Neutrophil (primary cell): ENCODE data around the gene MACF1.
A peak's percentile ranks its signal among the peaks of the same experiment; 100 is the strongest.
"Not testable (repeated sequence)": the region's sequence is repeated elsewhere in the genome, so short reads cannot be mapped to it uniquely, and the experiment has no call there.

ENCODE experiments used
- H3K27ac ChIP-seq: fragments of 200-600 bp; sonication (generic); 2 replicates; pipeline ENCODE4 v1.5.1; 2016; ENCODE audit warnings: mild to moderate bottlenecking, moderate library complexity
- H3K27me3 ChIP-seq: fragments of 200-600 bp; sonication (generic); 2 replicates; pipeline ENCODE4 v1.6.0; 2016; ENCODE audit warnings: mild to moderate bottlenecking
- H3K36me3 ChIP-seq: fragments of 200-600 bp; sonication (generic); 2 replicates; pipeline ENCODE4 v1.5.1; 2017
- H3K4me1 ChIP-seq, 2 experiments: fragments of 200-600 bp in 1 of 2; sonication (generic) in 1 of 2; 1 replicate in 1 of 2; 2 replicates in 1 of 2; pipeline versions ENCODE4 v1.5.1 to v1.6.1; 2013 to 2016; ENCODE audit warnings: low read depth in 1 of 2, low read length in 1 of 2, mild to moderate bottlenecking in 1 of 2, moderate library complexity in 1 of 2; ENCODE audit not compliant: control insufficient read depth in 1 of 2, insufficient read depth in 1 of 2
- H3K4me3 ChIP-seq, 2 experiments: fragments of 200-600 bp in 1 of 2; sonication (generic) in 1 of 2; 1 replicate in 1 of 2; 2 replicates in 1 of 2; pipeline ENCODE4 v1.5.1; 2013 to 2016; ENCODE audit warnings: low read depth in 1 of 2, low read length in 1 of 2, mild to moderate bottlenecking in 1 of 2, moderate library complexity in 1 of 2
- H3K9me3 ChIP-seq: fragments of 200-600 bp; sonication (generic); 2 replicates; pipeline ENCODE4 v1.5.1; 2016
- CTCF ChIP-seq: fragments of 200-600 bp; sonication (generic); IDR thresholded peaks from 2 replicates; pipeline ENCODE4 v1.5.1; 2016; ENCODE audit warnings: antibody characterized with exemption

The MACF1 gene

GRCh38 chr1:39472826-39473225 is 268.3 kb downstream of the MACF1 start:
- Histone ChIP-seq H3K27me3 (no peaks in the 10 kb centered on the region), H3K9me3 (no peaks in the 10 kb centered on the region), H3K4me3 (no peak overlapping the region), H3K27ac (no peak overlapping the region), H3K4me1 (peaks cover 3 to 19% of the 10 kb centered on the region in 2 experiments), H3K36me3 (peaks cover 67% of the 10 kb centered on the region)
- no peak for TF ChIP-seq CTCF

GRCh38 chr1:39473324-39473723 is 268.8 kb downstream of the MACF1 start:
- no peaks in the 10 kb centered on the region for H3K27me3 ChIP-seq
- peaks cover 3 to 19% of the 10 kb centered on the region in 2 experiments for H3K4me1 ChIP-seq
- no peak overlapping the region for H3K27ac ChIP-seq
- no peaks in the 10 kb centered on the region for H3K9me3 ChIP-seq
- peaks cover 66% of the 10 kb centered on the region for H3K36me3 ChIP-seq
- no peak for TF ChIP-seq CTCF
- H3K4me3 ChIP-seq, result no peak overlapping the region

- Histone ChIP-seq H3K36me3 (peaks cover 63% of the 10 kb centered on the region), H3K4me3 (no peak overlapping the region), H3K4me1 (peaks cover 3 to 19% of the 10 kb centered on the region in 2 experiments), H3K27ac (peak overlapping the region; percentile 17), H3K9me3 (no peaks in the 10 kb centered on the region), H3K27me3 (no peaks in the 10 kb centered on the region)
- TF ChIP-seq CTCF, result no peak
Measured at GRCh38 chr1:39474810-39475209, 270.3 kb downstream of the MACF1 start.

- not testable (repeated sequence) for H3K27me3 ChIP-seq, H3K27ac ChIP-seq, H3K9me3 ChIP-seq, H3K4me3 ChIP-seq
- peaks cover 3 to 19% of the 10 kb centered on the region in 2 experiments for H3K4me1 ChIP-seq
- peaks cover 63% of the 10 kb centered on the region for H3K36me3 ChIP-seq
Measured at GRCh38 chr1:39475551-39475950, 271.1 kb downstream of the MACF1 start.

- Histone ChIP-seq H3K4me1 (peaks cover 3 to 19% of the 10 kb centered on the region in 2 experiments), H3K9me3 (no peaks in the 10 kb centered on the region), H3K27ac (no peak overlapping the region), H3K4me3 (no peak overlapping the region), H3K27me3 (no peaks in the 10 kb centered on the region), H3K36me3 (peaks cover 60% of the 10 kb centered on the region)
- TF ChIP-seq CTCF, result no peak
Measured at GRCh38 chr1:39478126-39478915, 273.8 kb downstream of the MACF1 start.

GRCh38 chr1:39481289-39481688 is 276.8 kb downstream of the MACF1 start:
- TF ChIP-seq CTCF, result no peak
- Histone ChIP-seq H3K36me3 (peaks cover 79% of the 10 kb centered on the region), H3K4me1 (no peaks in the 10 kb centered on the region)

More at GRCh38 chr1:39481289-39481688, 276.8 kb downstream of the MACF1 start:
- Histone ChIP-seq H3K27me3 (no peaks in the 10 kb centered on the region), H3K27ac (no peak overlapping the region), H3K4me3 (no peak overlapping the region), H3K9me3 (no peaks in the 10 kb centered on the region)
